ENCODE measurements around the gene RAD23B.
"Not testable (repeated sequence)": the region's sequence is repeated elsewhere in the genome, so short reads cannot be mapped to it uniquely, and the experiment has no call there.

RAD23B gene

GRCh38 chr9:107293543-107294085 is 10.5 kb downstream of the RAD23B start:
- Histone ChIP-seq H3K27ac (ENCODE audit: low read depth, low read length, severe bottlenecking) (no peak overlapping the region), H3K4me3 (ENCODE audit: extremely low read depth, insufficient read depth, low read length, poor library complexity, severe bottlenecking) (no peak overlapping the region), H3K36me3 (ENCODE audit: control insufficient read depth, insufficient read depth, low read length) (peaks cover 15% of the 10 kb centered on the region), H3K9me3 (ENCODE audit: control insufficient read depth, low read length) (no peaks in the 10 kb centered on the region), H3K4me1 (ENCODE audit: control insufficient read depth, insufficient read depth, low read length, poor library complexity, severe bottlenecking) (no peaks in the 10 kb centered on the region)
- 90 to 96% methylated on average over 3 to 5 of the region's 6 CpGs for WGBS, 2 experiments (ENCODE audit: insufficient coverage in 2 of 2)

- WGBS, 2 experiments (ENCODE audit: insufficient coverage in 2 of 2), result 90 to 95% methylated on average over 4 of the region's 4 CpGs
- Histone ChIP-seq H3K27ac (ENCODE audit: low read depth, low read length, severe bottlenecking) (no peak overlapping the region), H3K9me3 (ENCODE audit: control insufficient read depth, low read length) (no peaks in the 10 kb centered on the region), H3K36me3 (ENCODE audit: control insufficient read depth, insufficient read depth, low read length) (peaks cover 21% of the 10 kb centered on the region), H3K4me3 (ENCODE audit: extremely low read depth, insufficient read depth, low read length, poor library complexity, severe bottlenecking) (no peak overlapping the region), H3K4me1 (ENCODE audit: control insufficient read depth, insufficient read depth, low read length, poor library complexity, severe bottlenecking) (no peaks in the 10 kb centered on the region)
Observed at GRCh38 chr9:107294756-107295155, 11.7 kb downstream of the RAD23B start.

- Histone ChIP-seq H3K4me3 (ENCODE audit: extremely low read depth, insufficient read depth, low read length, poor library complexity, severe bottlenecking) (no peak overlapping the region), H3K27ac (ENCODE audit: low read depth, low read length, severe bottlenecking) (no peak overlapping the region), H3K4me1 (ENCODE audit: control insufficient read depth, insufficient read depth, low read length, poor library complexity, severe bottlenecking) (no peaks in the 10 kb centered on the region), H3K9me3 (ENCODE audit: control insufficient read depth, low read length) (no peaks in the 10 kb centered on the region), H3K36me3 (ENCODE audit: control insufficient read depth, insufficient read depth, low read length) (peaks cover 21% of the 10 kb centered on the region)
- WGBS, 2 experiments (ENCODE audit: insufficient coverage in 2 of 2), result no CpG with 5 or more reads among the region's 1 CpG
Observed at GRCh38 chr9:107295995-107296394, 12.9 kb downstream of the RAD23B start.

- H3K4me3 ChIP-seq (ENCODE audit: extremely low read depth, insufficient read depth, low read length, poor library complexity, severe bottlenecking); H3K27ac ChIP-seq (ENCODE audit: low read depth, low read length, severe bottlenecking); H3K9me3 ChIP-seq (ENCODE audit: control insufficient read depth, low read length); H3K4me1 ChIP-seq (ENCODE audit: control insufficient read depth, insufficient read depth, low read length, poor library complexity, severe bottlenecking): not testable (repeated sequence)
- H3K36me3 ChIP-seq (ENCODE audit: control insufficient read depth, insufficient read depth, low read length), result peaks cover 25% of the 10 kb centered on the region
- 94 to 95% methylated on average over 5 to 6 of the region's 8 CpGs for WGBS, 2 experiments (ENCODE audit: insufficient coverage in 2 of 2)
Observed at GRCh38 chr9:107296592-107296991, 13.5 kb downstream of the RAD23B start.

- Histone ChIP-seq H3K9me3 (ENCODE audit: control insufficient read depth, low read length) (no peaks in the 10 kb centered on the region), H3K36me3 (ENCODE audit: control insufficient read depth, insufficient read depth, low read length) (peaks cover 23% of the 10 kb centered on the region), H3K4me3 (ENCODE audit: extremely low read depth, insufficient read depth, low read length, poor library complexity, severe bottlenecking) (no peak overlapping the region), H3K27ac (ENCODE audit: low read depth, low read length, severe bottlenecking) (no peak overlapping the region), H3K4me1 (ENCODE audit: control insufficient read depth, insufficient read depth, low read length, poor library complexity, severe bottlenecking) (no peaks in the 10 kb centered on the region)
- no CpG with 5 or more reads among the region's 1 CpG for WGBS, 2 experiments (ENCODE audit: insufficient coverage in 2 of 2)
Observed at GRCh38 chr9:107299437-107299836, 16.4 kb downstream of the RAD23B start.

- H3K9me3 ChIP-seq (ENCODE audit: control insufficient read depth, low read length), result no peaks in the 10 kb centered on the region
- WGBS, 2 experiments (ENCODE audit: insufficient coverage in 2 of 2), result no CpG with 5 or more reads among the region's 2 CpGs
- peaks cover 65% of the 10 kb centered on the region for H3K36me3 ChIP-seq (ENCODE audit: control insufficient read depth, insufficient read depth, low read length)
- H3K27ac ChIP-seq (ENCODE audit: low read depth, low read length, severe bottlenecking), result no peak overlapping the region
- no peak overlapping the region for H3K4me3 ChIP-seq (ENCODE audit: extremely low read depth, insufficient read depth, low read length, poor library complexity, severe bottlenecking)
- H3K4me1 ChIP-seq (ENCODE audit: control insufficient read depth, insufficient read depth, low read length, poor library complexity, severe bottlenecking), result no peaks in the 10 kb centered on the region
Observed at GRCh38 chr9:107306308-107306707, 23.2 kb downstream of the RAD23B start.

- peaks cover 64% of the 10 kb centered on the region for H3K36me3 ChIP-seq (ENCODE audit: control insufficient read depth, insufficient read depth, low read length)
- no peak overlapping the region for H3K4me3 ChIP-seq (ENCODE audit: extremely low read depth, insufficient read depth, low read length, poor library complexity, severe bottlenecking)
- H3K9me3 ChIP-seq (ENCODE audit: control insufficient read depth, low read length), result no peaks in the 10 kb centered on the region
- H3K4me1 ChIP-seq (ENCODE audit: control insufficient read depth, insufficient read depth, low read length, poor library complexity, severe bottlenecking), result no peaks in the 10 kb centered on the region
- WGBS, 2 experiments (ENCODE audit: insufficient coverage in 2 of 2), result 100% methylated on average over 1 of the region's 1 CpG; no CpG with 5 or more reads in 1 of the 2 experiments
- no peak overlapping the region for H3K27ac ChIP-seq (ENCODE audit: low read depth, low read length, severe bottlenecking)
Observed at GRCh38 chr9:107307331-107307730, 24.3 kb downstream of the RAD23B start.

GRCh38 chr9:107308461-107308860 is 25.4 kb downstream of the RAD23B start:
- WGBS, 2 experiments (ENCODE audit: insufficient coverage in 2 of 2), result 0% methylated on average over 1 of the region's 1 CpG; no CpG with 5 or more reads in 1 of the 2 experiments
- no peaks in the 10 kb centered on the region for H3K4me1 ChIP-seq (ENCODE audit: control insufficient read depth, insufficient read depth, low read length, poor library complexity, severe bottlenecking)
- no peaks in the 10 kb centered on the region for H3K9me3 ChIP-seq (ENCODE audit: control insufficient read depth, low read length)
- no peak overlapping the region for H3K27ac ChIP-seq (ENCODE audit: low read depth, low read length, severe bottlenecking)
- no peak overlapping the region for H3K4me3 ChIP-seq (ENCODE audit: extremely low read depth, insufficient read depth, low read length, poor library complexity, severe bottlenecking)
- peaks cover 75% of the 10 kb centered on the region for H3K36me3 ChIP-seq (ENCODE audit: control insufficient read depth, insufficient read depth, low read length)

- Histone ChIP-seq H3K36me3 (ENCODE audit: control insufficient read depth, insufficient read depth, low read length) (peaks cover 83% of the 10 kb centered on the region), H3K4me3 (ENCODE audit: extremely low read depth, insufficient read depth, low read length, poor library complexity, severe bottlenecking) (no peak overlapping the region)
- 90 to 94% methylated on average over 2 to 4 of the region's 5 CpGs for WGBS, 2 experiments (ENCODE audit: insufficient coverage in 2 of 2)
Observed at GRCh38 chr9:107309271-107309670, 26.2 kb downstream of the RAD23B start.

GRCh38 chr9:107312376-107313050 is 29.4 kb downstream of the RAD23B start:
- H3K27ac ChIP-seq (ENCODE audit: low read depth, low read length, severe bottlenecking), result peak overlapping the region; percentile 54
- H3K9me3 ChIP-seq (ENCODE audit: control insufficient read depth, low read length), result no peaks in the 10 kb centered on the region
- 77 to 83% methylated on average over 6 of the region's 8 CpGs for WGBS, 2 experiments (ENCODE audit: insufficient coverage in 2 of 2)
- peaks cover 9% of the 10 kb centered on the region for H3K4me1 ChIP-seq (ENCODE audit: control insufficient read depth, insufficient read depth, low read length, poor library complexity, severe bottlenecking)
- no peak overlapping the region for H3K4me3 ChIP-seq (ENCODE audit: extremely low read depth, insufficient read depth, low read length, poor library complexity, severe bottlenecking)
- H3K36me3 ChIP-seq (ENCODE audit: control insufficient read depth, insufficient read depth, low read length), result peaks cover 78% of the 10 kb centered on the region

More at GRCh38 chr9:107309271-107309670, 26.2 kb downstream of the RAD23B start:
- H3K27ac ChIP-seq (ENCODE audit: low read depth, low read length, severe bottlenecking), result no peak overlapping the region
- H3K9me3 ChIP-seq (ENCODE audit: control insufficient read depth, low read length), result no peaks in the 10 kb centered on the region
- no peaks in the 10 kb centered on the region for H3K4me1 ChIP-seq (ENCODE audit: control insufficient read depth, insufficient read depth, low read length, poor library complexity, severe bottlenecking)

GRCh38 chr9:107313555-107314096 is 30.5 kb downstream of the RAD23B start:
- WGBS, 2 experiments (ENCODE audit: insufficient coverage in 2 of 2), result 93 to 100% methylated on average over 1 of the region's 1 CpG
- H3K9me3 ChIP-seq (ENCODE audit: control insufficient read depth, low read length), result no peaks in the 10 kb centered on the region
- no peak overlapping the region for H3K27ac ChIP-seq (ENCODE audit: low read depth, low read length, severe bottlenecking)
- peaks cover 9% of the 10 kb centered on the region for H3K4me1 ChIP-seq (ENCODE audit: control insufficient read depth, insufficient read depth, low read length, poor library complexity, severe bottlenecking)
- H3K4me3 ChIP-seq (ENCODE audit: extremely low read depth, insufficient read depth, low read length, poor library complexity, severe bottlenecking), result no peak overlapping the region
- peaks cover 78% of the 10 kb centered on the region for H3K36me3 ChIP-seq (ENCODE audit: control insufficient read depth, insufficient read depth, low read length)

Data from mesodermal cell (in vitro differentiated cells).